HepG2 (cell line): ENCODE data around the gene MED13L. TPM values are rescaled to one million over a fixed set of nuclear protein-coding genes. Genes with fewer than 3 reads are reported as not detected.

ENCODE experiments used
- ATAC-seq: fragments of 200-7000 bp; cut with Tn5 transposase; 3 replicates; pipeline ENCODE4 v1.9.1; 2020; ENCODE audit warnings: mild to moderate bottlenecking, moderate library complexity
- BruUV-seq: library from RNA; stranded (reverse); fragments of 400-500 nt; replicated peaks from 2 replicates; lab custom pipeline; 2021; lab: Mats Ljungman, UMichigan
- CTCF ChIA-PET: fragments of 300-600 bp; formaldehyde crosslinking; extraction: SDS; loops from one replicate; lab custom pipeline; 2021; ENCODE audit warnings: low total read pairs, inconsistent platforms, low intra/inter-chr PET ratio; lab: Yijun Ruan, JAX
- POLR2A ChIA-PET: fragments of 350-600 bp; sonication (Branson Sonifier 250); formaldehyde crosslinking; loops from one replicate; lab custom pipeline; 2020; ENCODE audit warnings: antibody characterized with exemption, inconsistent platforms; lab: Yijun Ruan, JAX
- DNase-seq: peaks from one replicate; pipeline ENCODE4 v3.0.0-alpha.2; 2015; ENCODE audit warnings: low spot score
- FAIRE-seq: peaks from 3 replicates; lab custom pipeline; 2011; peaks lifted over from hg19 to GRCh38; lab: Jason Lieb, UNC
- H2AFZ ChIP-seq: one replicate; pipeline ENCODE4 v1.6.1; 2011; ENCODE audit warnings: low read length, inconsistent platforms
- H3K27ac ChIP-seq: fragments of 300-600 bp; 3 replicates; pipeline ENCODE4 v1.8.0; 2011; ENCODE audit warnings: mixed run types, mild to moderate bottlenecking, mixed read lengths, low read length, inconsistent platforms; ENCODE audit not compliant: insufficient read depth; ENCODE audit errors: extremely low read length
- H3K27me3 ChIP-seq, 2 experiments: fragments of 200-600 bp in 1 of 2; 2 replicates in 1 of 2; 3 replicates in 1 of 2; pipeline versions ENCODE4 v1.6.0 to v1.8.0; 2011; ENCODE audit warnings: low read length in 2 of 2, mild to moderate bottlenecking in 2 of 2, moderate library complexity in 2 of 2, inconsistent platforms in 1 of 2; ENCODE audit not compliant: insufficient read depth in 2 of 2, control insufficient read depth in 1 of 2
- H3K36me3 ChIP-seq, 2 experiments: fragments of 200-600 bp in 1 of 2; replicated peaks in 1 of 2; 2 replicates in 1 of 2; 3 replicates in 1 of 2; pipeline versions ENCODE4 v1.5.1 to v1.8.0; 2011; ENCODE audit warnings: low read length in 2 of 2, inconsistent platforms in 1 of 2; ENCODE audit not compliant: insufficient read depth in 2 of 2, control insufficient read depth in 1 of 2
- H3K4me1 ChIP-seq: 2 replicates; pipeline ENCODE4 v1.5.1; 2012; ENCODE audit warnings: low read length, inconsistent platforms; ENCODE audit not compliant: insufficient read depth
- H3K4me2 ChIP-seq: 2 replicates; pipeline ENCODE4 v1.6.0; 2011; ENCODE audit warnings: low read depth, low read length, inconsistent platforms
- H3K4me3 ChIP-seq, 3 experiments: fragments of 200-600 bp in 1 of 3; sonication (generic), shearing (Covaris generic) in 1 of 3; replicated peaks in 1 of 3; 2 replicates each; pipeline ENCODE4 v1.5.1; 2011 to 2016; ENCODE audit warnings: low read length in 3 of 3, inconsistent platforms in 2 of 3, low read depth in 2 of 3, mild to moderate bottlenecking in 2 of 3, control low read depth in 1 of 3, mixed read lengths in 1 of 3; ENCODE audit not compliant: insufficient read depth in 1 of 3
- H3K79me2 ChIP-seq: one replicate; pipeline ENCODE4 v1.6.1; 2011; ENCODE audit warnings: low read length, inconsistent platforms; ENCODE audit not compliant: insufficient read depth
- H3K9ac ChIP-seq: 2 replicates; pipeline ENCODE4 v1.6.0; 2011; ENCODE audit warnings: mild to moderate bottlenecking, low read depth, low read length, inconsistent platforms; ENCODE audit not compliant: insufficient read depth
- H3K9me3 ChIP-seq: 2 replicates; pipeline ENCODE4 v1.5.1; 2012; ENCODE audit warnings: mild to moderate bottlenecking, low read length
- H4K20me1 ChIP-seq: 2 replicates; pipeline ENCODE4 v1.6.0; 2011; ENCODE audit warnings: inconsistent platforms, mild to moderate bottlenecking, low read length, moderate library complexity; ENCODE audit not compliant: insufficient read depth
- ATF3 ChIP-seq: sonication (generic); formaldehyde crosslinking; IDR thresholded peaks from 2 replicates; pipeline ENCODE4 v1.4.0; 2020; ENCODE audit warnings: missing genetic modification reagents
- DNMT1 ChIP-seq: sonication (generic); formaldehyde crosslinking; IDR thresholded peaks from 2 replicates; pipeline ENCODE4 v1.5.1; 2020; ENCODE audit warnings: mild to moderate bottlenecking, missing genetic modification reagents
- HOXA9 ChIP-seq: sonication (generic); formaldehyde crosslinking; IDR thresholded peaks from 2 replicates; pipeline ENCODE4 v1.8.1; 2022; ENCODE audit warnings: missing genetic modification reagents, mild to moderate bottlenecking, moderate library complexity, borderline replicate concordance
- NFKBIZ ChIP-seq: IDR thresholded peaks from 2 replicates; pipeline ENCODE4 v1.6.1; 2018; ENCODE audit warnings: missing genetic modification reagents, missing compliant biosample characterization
- POLR2AphosphoS5 ChIP-seq: IDR thresholded peaks from 2 replicates; pipeline ENCODE4 v1.6.1; 2012; ENCODE audit warnings: low read depth, low read length
- ZNF83 ChIP-seq: sonication (generic); formaldehyde crosslinking; IDR thresholded peaks from 2 replicates; pipeline ENCODE4 v1.4.0; 2020; ENCODE audit warnings: missing genetic modification reagents, mild to moderate bottlenecking, borderline replicate concordance
- WGBS: methylation state at CpG from one replicate; pipeline ENCODE4 v1.1.6; 2017; ENCODE audit warnings: low lambda C conversion rate; 5-methylcytosine and 5-hydroxymethylcytosine counted together
- in situ Hi-C: cut with HindIII; loops from 2 replicates; pipeline ENCODE4 v1.10.0; 2017; ENCODE audit warnings: low pct_unique_long_range_greater_than_20kb; ENCODE audit not compliant: extremely low pct_ligation_motif_present
- intact Hi-C: fragments of 100-400 bp; cut with micrococcal nuclease; formaldehyde crosslinking; loops from one replicate; pipeline ENCODE4 v1.10.0; 2022; ENCODE audit not compliant: unreplicated experiment
- polyA plus RNA-seq, 8 experiments: library from polyadenylated mRNA; depleted of rRNA in 3 of 8; stranded (reverse) in 7 of 8; unstranded in 1 of 8; fragments of >200 nt; fragmentation: Illumina TruSeq in 4 of 8; extraction: Trizol in 4 of 8; gene quantifications; 2 replicates each; pipeline versions ENCODE4 v1.2.1 to v1.2.3, GENCODE V29; 2011 to 2016; ENCODE audit warnings: low read depth in 4 of 8, missing spikeins in 1 of 8, mixed read lengths in 1 of 8; ENCODE audit not compliant: insufficient read depth in 1 of 8
- total RNA-seq, 5 experiments: library from RNA; depleted of rRNA; stranded (reverse); fragments of >200 nt; fragmentation: Illumina TruSeq; extraction: Trizol; gene quantifications; 2 replicates each; pipeline ENCODE4 v1.2.3, GENCODE V29; 2016; ENCODE audit warnings: low read depth in 1 of 5
- TF ChIP-seq, protein P1 (sequence below): sonication (generic); formaldehyde crosslinking; IDR thresholded peaks from 2 replicates; pipeline ENCODE4 v1.5.1; 2020; ENCODE audit warnings: missing genetic modification reagents, mild to moderate bottlenecking, borderline replicate concordance

MED13L gene
- total and polyA plus RNA-seq, 2 of the 13 experiments (the other 11 are each of a cell fraction or from before 2014, with no cell fraction given): 24.8 to 38.9 TPM

- TF ChIP-seq HOXA9 (no peak), ATF3 (no peak), NFKBIZ (no peak), ZNF83 (no peak), DNMT1 (no peak), POLR2AphosphoS5 (no peak)
Measured at GRCh38 chr12:116297224-116297834, 19.8 kb upstream of the MED13L start (continued).

- no peaks in the 10 kb centered on the region for H3K79me2 ChIP-seq
- peaks cover 0 to 11% of the 10 kb centered on the region in 2 experiments; a peak in 2 of 5 replicates for H3K27me3 ChIP-seq
- in situ Hi-C loops (no loop called here), intact Hi-C loops (no loop called here)
- DNase-seq: no peak
- no peaks in the 10 kb centered on the region for H3K4me1 ChIP-seq
- no peak overlapping the region for H3K4me2 ChIP-seq
- H2AFZ ChIP-seq: no peak overlapping the region
- TF ChIP-seq, protein P1, sequence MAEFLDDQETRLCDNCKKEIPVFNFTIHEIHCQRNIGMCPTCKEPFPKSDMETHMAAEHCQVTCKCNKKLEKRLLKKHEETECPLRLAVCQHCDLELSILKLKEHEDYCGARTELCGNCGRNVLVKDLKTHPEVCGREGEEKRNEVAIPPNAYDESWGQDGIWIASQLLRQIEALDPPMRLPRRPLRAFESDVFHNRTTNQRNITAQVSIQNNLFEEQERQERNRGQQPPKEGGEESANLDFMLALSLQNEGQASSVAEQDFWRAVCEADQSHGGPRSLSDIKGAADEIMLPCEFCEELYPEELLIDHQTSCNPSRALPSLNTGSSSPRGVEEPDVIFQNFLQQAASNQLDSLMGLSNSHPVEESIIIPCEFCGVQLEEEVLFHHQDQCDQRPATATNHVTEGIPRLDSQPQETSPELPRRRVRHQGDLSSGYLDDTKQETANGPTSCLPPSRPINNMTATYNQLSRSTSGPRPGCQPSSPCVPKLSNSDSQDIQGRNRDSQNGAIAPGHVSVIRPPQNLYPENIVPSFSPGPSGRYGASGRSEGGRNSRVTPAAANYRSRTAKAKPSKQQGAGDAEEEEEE (CRISPR knock-in tag): no peak
- H3K9me3 ChIP-seq: no peaks in the 10 kb centered on the region
- no peaks in the 10 kb centered on the region for H4K20me1 ChIP-seq
- H3K27ac ChIP-seq: no peak overlapping the region
- 38% methylated on average over 4 of the region's 4 CpGs for WGBS
- no peak overlapping the region for H3K4me3 ChIP-seq
- POLR2A ChIA-PET: no interaction called here
- BruUV-seq: no TSS peak
- no peak for FAIRE-seq
- H3K9ac ChIP-seq: no peak overlapping the region
- CTCF ChIA-PET: no interaction called here
- ATAC-seq: no peak
- H3K36me3 ChIP-seq: no peaks in the 10 kb centered on the region
Measured at GRCh38 chr12:116295327-116296263, 18.1 kb upstream of the MED13L start.
